Esophagus squamous epithelium (tissue), 5 donors: ENCODE measurements around the gene PADI6. TPM values are rescaled to one million over a fixed set of nuclear protein-coding genes. Genes with fewer than 3 reads are reported as not detected.

Experiments
- DNase-seq: peaks from one replicate; lab custom pipeline; 2025; lab: John Stamatoyannopoulos, UW
- H3K27ac ChIP-seq, 4 donors: fragments of 200-600 bp; sonication (generic); one replicate each; pipeline ENCODE4 v1.5.1; 2016 to 2019; ENCODE audit warnings: mild to moderate bottlenecking in 1 of 4
- H3K27me3 ChIP-seq, 4 donors: fragments of 200-600 bp; sonication (generic); 1 replicate in 3 of 4; 2 replicates in 1 of 4; pipeline versions ENCODE4 v1.5.1 to v1.6.0; 2017 to 2021; ENCODE audit warnings: antibody characterized with exemption in 1 of 4
- H3K36me3 ChIP-seq, 3 donors: fragments of 200-600 bp; sonication (generic); one replicate each; pipeline ENCODE4 v1.5.1; 2016 to 2019
- H3K4me1 ChIP-seq, 3 donors: fragments of 200-600 bp; sonication (generic); one replicate each; pipeline ENCODE4 v1.5.1; 2017 to 2019
- H3K4me3 ChIP-seq, 4 donors: fragments of 200-600 bp; sonication (generic); 1 replicate in 3 of 4; 2 replicates in 1 of 4; pipeline ENCODE4 v1.5.1; 2016 to 2019; ENCODE audit warnings: mild to moderate bottlenecking in 2 of 4, moderate library complexity in 1 of 4
- H3K9me3 ChIP-seq, 3 donors: fragments of 200-600 bp; sonication (generic); one replicate each; pipeline ENCODE4 v1.5.1; 2016 to 2019
- POLR2A ChIP-seq, 4 donors: fragments of 450-650 bp; IDR thresholded peaks; one replicate each; pipeline ENCODE4 v1.6.1; 2017; ENCODE audit warnings: antibody characterized with exemption in 4 of 4, mild to moderate bottlenecking in 4 of 4, moderate library complexity in 3 of 4
- WGBS, 2 donors: methylation state at CpG; one replicate each; pipeline ENCODE4 v1.1.5; 2018; 5-methylcytosine and 5-hydroxymethylcytosine counted together
- intact Hi-C: fragments of 100-400 bp; cut with DNase I; formaldehyde crosslinking; loops from one replicate; pipeline ENCODE4 v1.15.0; 2022
- total RNA-seq, 4 donors: library from RNA; depleted of rRNA; stranded (reverse); fragments of >200 nt; gene quantifications; one replicate each; pipeline ENCODE4 v1.1.0, GENCODE V29; 2016
- TF ChIP-seq, protein P1 (sequence below), 6 experiments: fragments of 450-650 bp in 4 of 6; fragments of 200-600 bp in 2 of 6; sonication (generic) in 2 of 6; IDR thresholded peaks; one replicate each; pipeline ENCODE4 v1.5.1; 2016 to 2019; ENCODE audit warnings: antibody characterized with exemption in 6 of 6, mild to moderate bottlenecking in 4 of 6, moderate library complexity in 4 of 6
- donor health status: DM: yes; HTN: yes; CAD: no.

PADI6 gene
- total RNA-seq, 4 donors from 2014 or later = not detected

DNA sequence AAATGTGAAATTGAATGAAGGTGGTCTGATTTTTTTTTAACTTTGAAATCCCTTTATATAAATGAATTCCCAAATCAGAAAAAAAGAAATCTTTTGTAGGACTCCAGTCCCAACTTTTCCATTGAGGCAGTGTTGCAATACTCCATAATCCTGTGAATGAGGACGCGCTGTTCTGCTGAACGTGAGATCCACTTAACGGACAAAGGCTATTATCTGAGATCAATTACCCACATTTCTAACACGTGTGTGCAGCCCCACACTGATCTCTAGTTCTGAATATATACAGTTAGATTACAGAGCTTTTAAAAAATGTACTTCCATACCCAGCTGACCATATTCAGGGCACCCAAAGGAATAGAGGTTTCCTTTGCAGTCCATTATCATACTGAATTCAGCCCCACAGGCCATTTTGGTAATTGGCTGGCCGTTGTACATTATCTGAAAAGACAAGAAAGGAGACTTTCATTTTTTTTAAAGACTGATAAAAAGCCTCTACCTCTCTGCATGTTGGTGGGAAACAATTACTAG lies 48.5 kb downstream of the PADI6 start:
- DNase-seq = no peak
- Histone ChIP-seq H3K27ac (no peak overlapping the region), H3K27me3 (no peaks in the 10 kb centered on the region), H3K4me1 (peaks cover 0 to 34% (median 6%) of the 10 kb centered on the region in 3 donors), H3K9me3 (no peaks in the 10 kb centered on the region), H3K36me3 (peaks cover 32 to 100% (median 34%) of the 10 kb centered on the region in 3 donors), H3K4me3 (no peak overlapping the region)
- intact Hi-C loops = no loop called here
- TF ChIP-seq POLR2A (IDR thresholded peaks at IDR 0.05) = no peak
- TF ChIP-seq, protein P1, sequence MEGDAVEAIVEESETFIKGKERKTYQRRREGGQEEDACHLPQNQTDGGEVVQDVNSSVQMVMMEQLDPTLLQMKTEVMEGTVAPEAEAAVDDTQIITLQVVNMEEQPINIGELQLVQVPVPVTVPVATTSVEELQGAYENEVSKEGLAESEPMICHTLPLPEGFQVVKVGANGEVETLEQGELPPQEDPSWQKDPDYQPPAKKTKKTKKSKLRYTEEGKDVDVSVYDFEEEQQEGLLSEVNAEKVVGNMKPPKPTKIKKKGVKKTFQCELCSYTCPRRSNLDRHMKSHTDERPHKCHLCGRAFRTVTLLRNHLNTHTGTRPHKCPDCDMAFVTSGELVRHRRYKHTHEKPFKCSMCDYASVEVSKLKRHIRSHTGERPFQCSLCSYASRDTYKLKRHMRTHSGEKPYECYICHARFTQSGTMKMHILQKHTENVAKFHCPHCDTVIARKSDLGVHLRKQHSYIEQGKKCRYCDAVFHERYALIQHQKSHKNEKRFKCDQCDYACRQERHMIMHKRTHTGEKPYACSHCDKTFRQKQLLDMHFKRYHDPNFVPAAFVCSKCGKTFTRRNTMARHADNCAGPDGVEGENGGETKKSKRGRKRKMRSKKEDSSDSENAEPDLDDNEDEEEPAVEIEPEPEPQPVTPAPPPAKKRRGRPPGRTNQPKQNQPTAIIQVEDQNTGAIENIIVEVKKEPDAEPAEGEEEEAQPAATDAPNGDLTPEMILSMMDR (IDR thresholded peaks at IDR 0.05) = no peak
- WGBS, 2 donors = 77 to 80% methylated on average over 6 of the region's 6 CpGs

GRCh38 chr1:17422461-17422860 lies 50.5 kb downstream of the PADI6 start:
- intact Hi-C loops = no loop called here
- Histone ChIP-seq H3K27ac (no peak overlapping the region), H3K9me3 (no peaks in the 10 kb centered on the region), H3K27me3 (no peaks in the 10 kb centered on the region), H3K36me3 (peaks cover 24 to 100% (median 39%) of the 10 kb centered on the region in 3 donors), H3K4me1 (peaks cover 0 to 40% (median 6%) of the 10 kb centered on the region in 3 donors), H3K4me3 (no peak overlapping the region)
- WGBS, 2 donors = 62 to 68% methylated on average over 3 to 6 of the region's 7 CpGs
- DNase-seq = no peak
- TF ChIP-seq, protein P1 (IDR thresholded peaks at IDR 0.05) = no peak
- TF ChIP-seq POLR2A (IDR thresholded peaks at IDR 0.05) = no peak

DNA sequence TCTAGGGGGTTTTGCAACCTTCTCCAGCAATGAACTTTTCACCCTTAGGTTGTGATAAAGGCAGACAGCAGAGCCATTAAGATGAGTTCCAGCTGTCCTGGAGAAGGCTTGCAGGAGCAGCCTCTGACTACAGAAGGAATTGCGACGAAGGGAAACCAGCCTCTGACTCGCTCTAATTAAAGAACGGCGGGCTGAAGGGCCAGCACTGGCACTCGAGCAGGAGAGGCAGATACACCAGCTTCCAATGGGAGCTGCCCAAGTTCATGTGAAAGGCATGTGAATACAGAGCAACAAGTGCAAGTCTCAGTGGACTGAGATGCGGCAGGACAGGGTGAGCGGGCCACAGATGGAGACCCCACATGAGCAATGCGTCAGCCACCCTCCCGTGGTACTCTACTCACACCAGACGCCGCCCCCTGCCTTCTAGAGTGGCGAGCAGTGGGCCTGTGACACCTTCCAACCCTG lies 51.8 kb downstream of the PADI6 start:
- intact Hi-C loops = no loop called here
- Histone ChIP-seq H3K27me3 (no peaks in the 10 kb centered on the region), H3K36me3 (peaks cover 30 to 100% (median 31%) of the 10 kb centered on the region in 3 donors), H3K9me3 (no peaks in the 10 kb centered on the region), H3K4me3 (no peak overlapping the region), H3K27ac (peak overlapping the region in 3 of 4 donors; percentile 64 to 78 (median 64)), H3K4me1 (peaks cover 0 to 53% (median 6%) of the 10 kb centered on the region in 3 donors)
- DNase-seq = no peak
- 76 to 81% methylated on average over 9 to 10 of the region's 13 CpGs for WGBS, 2 donors
- TF ChIP-seq, protein P1 (IDR thresholded peaks at IDR 0.05) = no peak
- no peak for TF ChIP-seq POLR2A (IDR thresholded peaks at IDR 0.05)

- DNase-seq = no peak
- intact Hi-C loops = loop anchor here (5.0 kb wide), 1 partner anchor 61 kb away; no protein-coding TSS in a partner anchor
- peaks cover 0 to 65% (median 6%) of the 10 kb centered on the region in 3 donors for H3K4me1 ChIP-seq
- TF ChIP-seq, protein P1 (IDR thresholded peaks at IDR 0.05) = no peak
- no peak for TF ChIP-seq POLR2A (IDR thresholded peaks at IDR 0.05)
- peaks cover 22 to 93% (median 23%) of the 10 kb centered on the region in 3 donors for H3K36me3 ChIP-seq
- H3K27ac ChIP-seq = no peak overlapping the region
- H3K9me3 ChIP-seq = no peaks in the 10 kb centered on the region
- 90% methylated on average over 12 to 16 of the region's 18 CpGs for WGBS, 2 donors
- H3K4me3 ChIP-seq = no peak overlapping the region
- no peaks in the 10 kb centered on the region for H3K27me3 ChIP-seq
These were observed 54.0 kb downstream of the PADI6 start for GRCh38 chr1:17425806-17426600.
